ENCODE results near the gene TSC22D1.

DNA sequence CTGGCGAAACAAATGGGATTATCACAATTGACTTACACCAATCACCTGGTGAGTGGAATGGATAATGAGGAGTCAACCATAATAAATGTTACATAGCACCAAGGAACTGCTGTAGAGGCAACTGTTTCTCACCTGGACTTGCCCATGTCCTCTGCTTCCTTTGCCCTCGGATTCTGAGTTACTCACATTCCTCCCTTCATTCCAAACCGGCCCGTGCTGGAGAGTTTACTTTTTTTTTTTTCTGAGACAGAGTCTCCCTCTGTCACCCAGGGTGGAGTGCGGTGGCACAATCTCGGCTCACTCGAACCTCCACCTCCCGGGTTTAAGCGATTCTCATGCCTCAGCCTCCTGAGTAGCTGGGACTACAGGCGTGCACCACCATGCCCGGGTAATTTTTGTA lies 41.5 kb upstream of the TSC22D1 start:
- TF ChIP-seq CTCF (IDR thresholded peaks at IDR 0.05): no peak
- no peak for TF ChIP-seq POLR2A (IDR thresholded peaks at IDR 0.05)

All from lower leg skin (tissue), 3 donors.